DOHH2 (cell line): ENCODE results near the gene FAM117B.

Experiments
- CTCF ChIP-seq: fragments of 200-600 bp; sonication (generic); IDR thresholded peaks from one replicate; pipeline ENCODE4 v1.5.1; 2014; ENCODE audit warnings: antibody characterized with exemption, mild to moderate bottlenecking, low read depth, low read length; ENCODE audit not compliant: poor library complexity, severe bottlenecking
- EZH2phosphoT487 ChIP-seq: fragments of 200-600 bp; sonication (generic); IDR thresholded peaks from 2 replicates; pipeline ENCODE4 v1.6.1; 2017; ENCODE audit warnings: borderline replicate concordance, mild to moderate bottlenecking, antibody characterized with exemption, low read length, moderate library complexity, mixed read lengths

DNA sequence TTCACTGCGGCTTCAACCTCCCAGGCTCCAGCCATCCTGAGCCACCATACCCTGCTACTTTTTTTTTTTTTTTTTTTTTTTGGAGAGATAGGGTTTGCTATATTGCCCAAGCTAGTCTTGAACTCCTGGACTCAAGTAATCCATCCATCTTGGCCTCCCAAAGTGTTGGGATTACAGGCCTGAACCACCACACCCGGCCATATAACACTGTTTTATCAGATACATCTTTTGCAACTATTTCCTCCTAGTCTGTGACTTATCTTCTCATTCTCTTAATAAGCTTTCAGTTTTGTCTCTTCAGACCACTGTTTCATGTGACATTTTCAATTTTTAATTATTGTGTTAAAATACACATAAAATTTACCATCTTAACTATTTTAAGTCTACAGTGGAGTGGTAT is 35.7 kb upstream of the FAM117B start:
- no peak for TF ChIP-seq CTCF
- TF ChIP-seq EZH2phosphoT487, result no peak
